Measurements from ENCODE around the gene PPIL3.
A peak's percentile ranks its signal among the peaks of the same experiment; 100 is the strongest.

The PPIL3 gene

DNA sequence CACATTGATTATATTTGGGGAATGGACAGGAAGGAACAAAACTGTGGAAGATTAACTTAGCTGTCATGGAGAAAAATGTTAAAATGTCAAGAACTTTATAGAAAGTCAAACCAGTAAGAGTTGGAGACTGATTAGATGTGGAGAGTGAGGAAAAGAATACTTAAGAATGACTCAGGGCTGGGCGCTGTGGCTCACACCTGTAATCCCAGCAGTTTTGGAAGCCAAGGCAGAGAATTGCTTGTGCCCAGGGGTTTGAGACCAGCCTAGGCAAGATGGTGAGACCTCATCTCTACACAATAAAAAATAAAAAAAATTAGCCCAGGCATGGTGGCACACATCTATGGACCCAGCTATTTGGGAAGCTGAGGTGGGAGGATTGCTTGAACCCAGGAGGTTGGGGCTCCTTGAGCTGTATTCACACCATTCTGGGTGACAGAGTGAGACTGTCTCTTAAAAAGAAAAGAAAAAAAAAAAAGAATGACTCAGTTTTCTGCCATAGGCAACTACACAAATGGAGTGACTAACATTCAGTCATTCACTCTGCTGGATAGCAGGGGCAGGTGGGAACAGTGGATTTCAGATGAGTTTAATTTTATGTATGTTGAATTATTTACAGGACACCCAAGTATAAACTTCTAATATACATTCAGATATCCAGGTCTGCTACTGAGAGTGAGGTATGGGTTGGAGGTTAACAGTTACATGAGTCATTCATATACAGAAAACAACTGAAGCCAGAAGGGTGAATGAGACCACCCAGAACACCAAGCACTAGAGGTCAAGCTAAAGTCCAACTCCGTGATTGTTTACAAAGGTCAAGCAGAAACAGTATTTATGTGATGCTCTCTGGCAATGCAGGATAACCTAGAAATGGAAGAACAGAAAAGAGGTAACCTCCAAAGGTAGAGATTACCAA lies 40.7 kb upstream of the PPIL3 start:
- no peak for ATAC-seq
- no peak for TF ChIP-seq GLIS3 (CRISPR knock-in tag; IDR thresholded peaks at IDR 0.05)

- ATAC-seq = no peak
- TF ChIP-seq ZFP3 (CRISPR knock-in tag; IDR thresholded peaks at IDR 0.05) = no peak
- no peak for TF ChIP-seq CSDC2 (CRISPR knock-in tag; IDR thresholded peaks at IDR 0.05)
- TF ChIP-seq CREB5 (CRISPR knock-in tag; IDR thresholded peaks at IDR 0.05; ENCODE audit: low read depth) = no peak
- no peak for TF ChIP-seq ESRRG (CRISPR knock-in tag; IDR thresholded peaks at IDR 0.05)
These were observed 33.6 kb upstream of the PPIL3 start for GRCh38 chr2:200922439-200922838.

DNA sequence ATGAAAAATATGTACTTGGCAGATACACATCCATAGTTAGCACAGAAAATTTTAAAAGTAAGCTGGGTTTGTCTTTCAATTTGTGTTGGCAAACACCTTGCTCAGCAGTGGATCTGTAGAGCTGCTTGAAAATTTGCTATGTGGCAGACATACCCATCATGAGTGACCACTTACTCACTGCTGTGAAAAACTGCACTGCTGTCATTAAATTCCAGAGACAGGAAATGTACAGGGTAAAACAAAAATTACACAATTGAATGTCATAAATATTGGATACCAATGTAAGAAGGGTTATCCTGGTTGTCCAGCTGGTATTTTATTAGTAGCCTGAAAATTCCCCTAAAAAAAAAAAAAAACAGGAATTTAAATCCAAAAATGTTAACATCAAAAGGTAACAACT lies 24.8 kb upstream of the PPIL3 start:
- peak; percentile 58; the same call in 1 of the 3 replicates for ATAC-seq

GRCh38 chr2:200909958-200910357 lies 21.1 kb upstream of the PPIL3 start:
- ATAC-seq = no peak
- TF ChIP-seq ESRRG (CRISPR knock-in tag; IDR thresholded peaks at IDR 0.05) (no peak), POU6F1 (CRISPR knock-in tag; IDR thresholded peaks at IDR 0.05; ENCODE audit: borderline replicate concordance, low read depth) (no peak), ZNF70 (CRISPR knock-in tag; IDR thresholded peaks at IDR 0.05) (no peak), GLIS3 (CRISPR knock-in tag; IDR thresholded peaks at IDR 0.05) (no peak), ISL1 (CRISPR knock-in tag; IDR thresholded peaks at IDR 0.05) (no peak), ZNF8 (CRISPR knock-in tag; IDR thresholded peaks at IDR 0.05) (no peak), TCF4 (CRISPR knock-in tag; IDR thresholded peaks at IDR 0.05; ENCODE audit: borderline replicate concordance) (no peak), ZFP30 (CRISPR knock-in tag; IDR thresholded peaks at IDR 0.05) (no peak), CSDC2 (CRISPR knock-in tag; IDR thresholded peaks at IDR 0.05) (no peak), RARB (CRISPR knock-in tag; IDR thresholded peaks at IDR 0.05) (no peak), ZC3H10 (CRISPR knock-in tag; IDR thresholded peaks at IDR 0.05) (no peak)
- TF ChIP-seq, protein P1, sequence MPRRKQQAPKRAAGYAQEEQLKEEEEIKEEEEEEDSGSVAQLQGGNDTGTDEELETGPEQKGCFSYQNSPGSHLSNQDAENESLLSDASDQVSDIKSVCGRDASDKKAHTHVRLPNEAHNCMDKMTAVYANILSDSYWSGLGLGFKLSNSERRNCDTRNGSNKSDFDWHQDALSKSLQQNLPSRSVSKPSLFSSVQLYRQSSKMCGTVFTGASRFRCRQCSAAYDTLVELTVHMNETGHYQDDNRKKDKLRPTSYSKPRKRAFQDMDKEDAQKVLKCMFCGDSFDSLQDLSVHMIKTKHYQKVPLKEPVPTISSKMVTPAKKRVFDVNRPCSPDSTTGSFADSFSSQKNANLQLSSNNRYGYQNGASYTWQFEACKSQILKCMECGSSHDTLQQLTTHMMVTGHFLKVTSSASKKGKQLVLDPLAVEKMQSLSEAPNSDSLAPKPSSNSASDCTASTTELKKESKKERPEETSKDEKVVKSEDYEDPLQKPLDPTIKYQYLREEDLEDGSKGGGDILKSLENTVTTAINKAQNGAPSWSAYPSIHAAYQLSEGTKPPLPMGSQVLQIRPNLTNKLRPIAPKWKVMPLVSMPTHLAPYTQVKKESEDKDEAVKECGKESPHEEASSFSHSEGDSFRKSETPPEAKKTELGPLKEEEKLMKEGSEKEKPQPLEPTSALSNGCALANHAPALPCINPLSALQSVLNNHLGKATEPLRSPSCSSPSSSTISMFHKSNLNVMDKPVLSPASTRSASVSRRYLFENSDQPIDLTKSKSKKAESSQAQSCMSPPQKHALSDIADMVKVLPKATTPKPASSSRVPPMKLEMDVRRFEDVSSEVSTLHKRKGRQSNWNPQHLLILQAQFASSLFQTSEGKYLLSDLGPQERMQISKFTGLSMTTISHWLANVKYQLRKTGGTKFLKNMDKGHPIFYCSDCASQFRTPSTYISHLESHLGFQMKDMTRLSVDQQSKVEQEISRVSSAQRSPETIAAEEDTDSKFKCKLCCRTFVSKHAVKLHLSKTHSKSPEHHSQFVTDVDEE (CRISPR knock-in tag; IDR thresholded peaks at IDR 0.05) = no peak

More for the DNA sequence above, 24.8 kb upstream of the PPIL3 start:
- no peak for TF ChIP-seq ZC3H10 (CRISPR knock-in tag; IDR thresholded peaks at IDR 0.05)
- no peak for TF ChIP-seq CREB5 (CRISPR knock-in tag; IDR thresholded peaks at IDR 0.05; ENCODE audit: low read depth)
- TF ChIP-seq ARNTL (CRISPR knock-in tag; IDR thresholded peaks at IDR 0.05; ENCODE audit: borderline replicate concordance, low read depth) = no peak
- no peak for TF ChIP-seq TCF4 (CRISPR knock-in tag; IDR thresholded peaks at IDR 0.05; ENCODE audit: borderline replicate concordance)
- TF ChIP-seq PPARA (CRISPR knock-in tag; IDR thresholded peaks at IDR 0.05; ENCODE audit: borderline replicate concordance) = no peak
- no peak for TF ChIP-seq CSDC2 (CRISPR knock-in tag; IDR thresholded peaks at IDR 0.05)
- no peak for TF ChIP-seq ZNF8 (CRISPR knock-in tag; IDR thresholded peaks at IDR 0.05)
- TF ChIP-seq PATZ1 (CRISPR knock-in tag; IDR thresholded peaks at IDR 0.05; ENCODE audit: borderline replicate concordance) = no peak
- no peak for TF ChIP-seq BACH2 (CRISPR knock-in tag; IDR thresholded peaks at IDR 0.05; ENCODE audit: borderline replicate concordance)
- TF ChIP-seq TOX (CRISPR knock-in tag; IDR thresholded peaks at IDR 0.05; ENCODE audit: borderline replicate concordance) = no peak
- TF ChIP-seq ISL1 (CRISPR knock-in tag; IDR thresholded peaks at IDR 0.05) = no peak
- no peak for TF ChIP-seq ZNF70 (CRISPR knock-in tag; IDR thresholded peaks at IDR 0.05)
- no peak for TF ChIP-seq CSRNP3 (CRISPR knock-in tag; IDR thresholded peaks at IDR 0.05)
- no peak for TF ChIP-seq ZNF565 (CRISPR knock-in tag; conservative IDR thresholded peaks at IDR 0.05; ENCODE audit: low read depth)
- no peak for TF ChIP-seq ZFP3 (CRISPR knock-in tag; IDR thresholded peaks at IDR 0.05)
- TF ChIP-seq OSR1 (CRISPR knock-in tag; IDR thresholded peaks at IDR 0.05) = no peak

Measured in SK-N-SH treated with all-trans-retinoic acid at 6 μM for 48 hours (cell line).